Head of caudate nucleus (tissue), 42 donors: ENCODE results near the gene RABGAP1L.
"Not testable (repeated sequence)": the region's sequence is repeated elsewhere in the genome, so short reads cannot be mapped to it uniquely, and the experiment has no call there.

Experiments used
- DNase-seq, 42 donors: peaks; one replicate each; pipeline versions ENCODE4 v3.0.0 to v3.0.0-alpha.2; 2020 to 2021; ENCODE audit warnings: mixed read lengths in 7 of 42
- intact Hi-C: fragments of 100-400 bp; cut with DNase I; formaldehyde crosslinking; loops from one replicate; pipeline ENCODE4 v1.15.0; 2022

RABGAP1L gene

GRCh38 chr1:174894117-174894762, 734.9 kb downstream of the RABGAP1L start:
- intact Hi-C loops: no loop called here
- no peak for DNase-seq

DNA sequence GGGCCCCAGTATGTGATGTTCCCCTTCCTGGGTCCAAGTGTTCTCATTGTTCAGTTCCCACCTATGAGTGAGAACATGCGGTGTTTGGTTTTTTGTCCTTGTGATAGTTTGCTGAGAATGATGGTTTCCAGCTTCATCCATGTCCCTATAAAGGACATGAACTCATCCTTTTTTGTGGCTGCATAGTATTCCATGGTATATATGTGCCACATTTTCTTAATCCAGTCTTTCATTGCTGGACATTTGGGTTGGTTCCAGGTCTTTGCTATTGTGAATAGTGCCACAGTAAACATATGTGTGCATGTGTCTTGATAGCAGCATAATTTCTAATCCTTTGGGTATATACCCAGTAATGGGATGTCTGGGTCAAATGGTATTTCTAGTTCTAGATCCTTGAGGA, 736.3 kb downstream of the RABGAP1L start:
- intact Hi-C loops, DNase-seq: not testable (repeated sequence)

GRCh38 chr1:174898102-174898797, 738.9 kb downstream of the RABGAP1L start:
- intact Hi-C loops: no loop called here
- no peak for DNase-seq

GRCh38 chr1:174900317-174900716, 741.0 kb downstream of the RABGAP1L start:
- intact Hi-C loops: no loop called here

GRCh38 chr1:174902531-174903099, 743.3 kb downstream of the RABGAP1L start:
- no peak for DNase-seq
- intact Hi-C loops: no loop called here

More at GRCh38 chr1:174900317-174900716, 741.0 kb downstream of the RABGAP1L start:
- DNase-seq: no peak

GRCh38 chr1:174911606-174912005, 752.3 kb downstream of the RABGAP1L start:
- no peak for DNase-seq
- intact Hi-C loops: no loop called here

- intact Hi-C loops: no loop called here
- DNase-seq: no peak
Observed at GRCh38 chr1:174912264-174912663, 752.9 kb downstream of the RABGAP1L start.

DNA sequence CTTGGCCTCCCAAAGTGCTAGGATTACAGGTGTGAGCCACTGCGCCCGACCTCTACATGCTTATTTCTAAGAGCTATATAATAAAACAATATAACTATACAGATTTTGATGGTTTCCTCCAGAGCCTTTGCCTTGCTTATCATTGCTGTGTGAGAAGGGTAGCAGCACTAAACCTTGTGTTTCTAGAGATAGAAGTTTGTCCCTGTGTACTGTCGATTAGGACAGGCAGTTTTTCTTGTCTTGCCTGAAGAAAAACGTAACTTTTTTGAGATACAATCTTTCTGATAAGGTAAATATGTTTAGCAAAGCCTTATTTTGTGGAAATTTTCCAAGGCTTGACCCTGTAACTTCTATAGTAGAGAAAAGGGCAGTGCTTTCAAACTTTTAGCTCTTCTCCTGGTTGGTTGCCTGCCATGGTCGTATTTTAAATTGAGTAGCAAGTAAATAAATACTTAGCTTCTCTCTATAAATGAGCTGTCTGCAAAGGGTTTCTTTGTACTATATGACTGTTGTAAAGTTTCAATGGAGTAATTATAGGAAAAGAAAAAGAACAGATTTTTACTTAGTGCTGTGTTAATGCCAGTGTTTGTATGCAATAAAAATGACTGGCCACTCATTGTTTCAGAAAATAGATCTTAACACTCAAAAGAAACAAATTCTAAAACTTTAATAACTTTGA, 754.0 kb downstream of the RABGAP1L start:
- intact Hi-C loops: no loop called here

GRCh38 chr1:174914991-174915390, 755.7 kb downstream of the RABGAP1L start:
- DNase-seq: no peak
- intact Hi-C loops: no loop called here

More for the DNA sequence above, 754.0 kb downstream of the RABGAP1L start:
- no peak for DNase-seq

GRCh38 chr1:174916846-174917245, 757.5 kb downstream of the RABGAP1L start:
- intact Hi-C loops: no loop called here
- DNase-seq: no peak

DNA sequence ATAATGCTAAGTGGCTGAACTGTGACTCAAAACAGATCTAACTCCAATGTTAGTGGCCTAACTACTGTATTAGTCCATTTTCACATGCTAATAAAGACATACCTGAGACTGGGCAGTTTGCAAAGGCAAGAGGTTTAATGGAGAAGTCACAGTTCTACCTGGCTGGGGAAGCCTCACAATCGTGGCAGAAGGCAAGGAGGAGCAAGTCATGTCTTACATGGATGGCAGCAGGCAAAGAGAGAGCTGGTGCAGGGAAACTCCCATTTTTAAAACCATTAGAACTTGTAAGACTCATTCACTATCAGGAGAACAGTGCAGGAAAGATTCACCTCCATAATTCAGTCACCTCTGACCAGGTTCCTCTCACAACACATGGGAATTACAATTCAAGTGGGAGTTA, 760.8 kb downstream of the RABGAP1L start:
- intact Hi-C loops: no loop called here
- no peak for DNase-seq

DNA sequence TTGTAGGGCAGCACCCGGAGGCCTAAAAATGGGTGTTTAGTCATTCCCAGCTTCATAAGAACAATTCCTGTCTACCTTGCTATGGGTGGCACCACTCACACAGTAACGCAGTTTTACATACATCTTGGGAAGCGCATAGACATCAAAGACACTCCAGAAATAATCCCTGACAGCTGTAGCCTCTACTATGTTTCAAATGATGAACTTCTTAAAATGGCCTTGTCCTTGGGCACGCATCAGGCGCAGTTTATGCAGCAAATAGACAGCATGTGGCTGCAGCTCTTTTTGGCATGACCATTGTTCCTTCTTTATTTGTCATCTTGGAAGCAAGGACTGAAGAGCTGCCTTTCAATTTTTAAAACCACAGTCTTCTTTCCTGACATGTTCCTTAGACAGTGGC, 762.8 kb downstream of the RABGAP1L start:
- DNase-seq: no peak
- intact Hi-C loops: no loop called here

DNA sequence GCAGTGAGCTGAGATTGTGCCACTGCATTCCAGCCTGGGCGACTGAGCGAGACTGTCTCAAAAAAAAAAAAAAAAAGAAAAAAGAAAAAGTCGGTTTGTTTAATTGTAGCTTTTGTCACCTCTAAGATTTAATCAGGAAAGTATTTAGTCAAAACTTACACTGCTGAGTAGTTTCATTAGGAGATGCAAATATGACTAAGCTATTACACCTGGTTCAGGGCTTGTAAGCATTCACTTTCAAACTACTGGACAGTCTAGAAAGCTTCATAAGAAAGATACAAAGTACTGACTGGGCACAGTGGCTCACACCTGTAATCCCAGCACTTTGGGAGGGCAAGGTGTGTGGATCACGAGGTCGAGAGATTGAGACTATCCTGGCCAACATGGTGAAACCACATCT, 764.5 kb downstream of the RABGAP1L start:
- intact Hi-C loops: no loop called here
- DNase-seq: no peak

DNA sequence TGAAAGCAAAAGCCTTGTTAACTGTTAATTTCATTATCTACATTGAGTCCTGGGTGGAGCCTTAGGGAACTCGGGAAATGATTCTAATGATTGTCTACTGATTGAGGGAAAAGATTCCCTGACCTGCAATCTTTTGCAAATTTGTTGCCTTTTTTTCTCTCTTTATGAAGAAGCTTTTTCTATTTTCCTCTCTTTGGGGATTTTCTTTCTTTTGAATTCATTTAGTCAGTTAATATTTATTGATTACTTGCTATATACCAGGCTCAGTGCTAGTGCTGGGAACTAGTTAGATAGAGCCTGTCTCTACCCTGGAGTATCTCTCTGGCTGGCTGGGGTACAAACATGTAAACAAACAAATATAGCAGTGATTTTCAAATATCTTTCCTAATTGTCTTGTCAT, 769.2 kb downstream of the RABGAP1L start:
- intact Hi-C loops: no loop called here
- no peak for DNase-seq

GRCh38 chr1:174931214-174931613, 771.9 kb downstream of the RABGAP1L start:
- intact Hi-C loops: no loop called here
- DNase-seq: no peak

DNA sequence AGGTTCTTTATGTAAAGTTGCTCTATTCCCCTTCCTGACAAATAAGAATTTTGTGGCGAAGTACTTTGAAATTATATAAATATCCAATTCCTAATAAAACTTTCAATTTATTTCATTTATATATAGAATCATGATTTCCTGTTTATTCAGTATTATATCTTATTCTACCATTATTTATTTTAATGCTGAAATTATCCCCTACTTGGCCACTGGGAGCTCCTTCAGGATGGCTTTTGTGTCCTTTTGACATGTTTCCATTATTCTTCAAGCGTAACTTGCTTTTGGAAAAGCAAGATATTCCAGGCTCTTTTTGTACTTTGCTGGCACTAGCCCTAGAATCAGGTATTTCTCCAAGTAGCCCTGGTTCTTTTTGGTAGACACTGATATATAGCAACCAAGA, 773.3 kb downstream of the RABGAP1L start:
- intact Hi-C loops: no loop called here

GRCh38 chr1:174935961-174936727, 776.8 kb downstream of the RABGAP1L start:
- DNase-seq: no peak
- intact Hi-C loops: no loop called here

More for the DNA sequence above, 773.3 kb downstream of the RABGAP1L start:
- no peak for DNase-seq

- DNase-seq: no peak
- intact Hi-C loops: no loop called here
Observed at GRCh38 chr1:174938281-174939007, 779.1 kb downstream of the RABGAP1L start.
